Tibial nerve (tissue), 4 donors: ENCODE data around the gene ZKSCAN3. TPM values are rescaled to one million over a fixed set of nuclear protein-coding genes. Genes with fewer than 3 reads are reported as not detected.
"Not testable (repeated sequence)": the region's sequence is repeated elsewhere in the genome, so short reads cannot be mapped to it uniquely, and the experiment has no call there.

ENCODE experiments used
- DNase-seq, 2 donors: peaks; one replicate each; pipeline ENCODE4 v3.0.0-alpha.2; 2019; ENCODE audit warnings: low spot score in 2 of 2
- H3K27ac ChIP-seq, 4 donors: fragments of 200-600 bp; sonication (generic) in 3 of 4; one replicate each; pipeline ENCODE4 v1.5.1; 2017 to 2019; ENCODE audit warnings: mild to moderate bottlenecking in 1 of 4
- H3K27me3 ChIP-seq, 2 donors: fragments of 200-600 bp; sonication (generic) in 1 of 2; one replicate each; pipeline versions ENCODE4 v1.5.1 to v1.6.0; 2017 to 2019
- H3K36me3 ChIP-seq, 3 donors: fragments of 200-600 bp; sonication (generic); one replicate each; pipeline ENCODE4 v1.5.1; 2018 to 2019
- H3K4me1 ChIP-seq, 4 donors: fragments of 200-600 bp; sonication (generic) in 3 of 4; one replicate each; pipeline ENCODE4 v1.5.1; 2017 to 2019
- H3K4me3 ChIP-seq, 4 donors: fragments of 200-600 bp; sonication (generic) in 3 of 4; one replicate each; pipeline ENCODE4 v1.5.1; 2017 to 2019; ENCODE audit warnings: mild to moderate bottlenecking in 1 of 4, moderate library complexity in 1 of 4
- H3K9me3 ChIP-seq, 4 donors: fragments of 200-600 bp; sonication (generic) in 3 of 4; one replicate each; pipeline ENCODE4 v1.5.1; 2017 to 2019
- CTCF ChIP-seq, 5 experiments: fragments of 200-600 bp in 3 of 5; fragments of 450-650 bp in 2 of 5; sonication (generic) in 3 of 5; IDR thresholded peaks; one replicate each; pipeline ENCODE4 v1.5.1; 2016 to 2019; ENCODE audit warnings: antibody characterized with exemption in 5 of 5, mild to moderate bottlenecking in 3 of 5, moderate library complexity in 2 of 5
- EP300 ChIP-seq, 2 donors: sonication (generic); formaldehyde crosslinking; IDR thresholded peaks; one replicate each; pipeline ENCODE4 v1.6.1; 2017; ENCODE audit warnings: antibody characterized with exemption in 2 of 2, mild to moderate bottlenecking in 1 of 2
- POLR2A ChIP-seq, 2 donors: fragments of 450-650 bp; IDR thresholded peaks; one replicate each; pipeline ENCODE4 v1.6.1; 2017; ENCODE audit warnings: antibody characterized with exemption in 2 of 2, mild to moderate bottlenecking in 2 of 2, moderate library complexity in 2 of 2
- WGBS, 2 donors: methylation state at CpG; one replicate each; pipeline ENCODE4 v1.1.5; 2018; 5-methylcytosine and 5-hydroxymethylcytosine counted together
- total RNA-seq, 4 donors: library from RNA; depleted of rRNA; stranded (reverse); fragments of >200 nt; gene quantifications; one replicate each; pipeline ENCODE4 v1.1.0, GENCODE V29; 2016

The ZKSCAN3 gene
- total RNA-seq, 4 donors from 2014 or later: 4.5 to 15.1 (median 7.1) TPM

GRCh38 chr6:28401172-28401571, 51.4 kb downstream of the ZKSCAN3 start:
- Histone ChIP-seq H3K4me3 (no peak overlapping the region), H3K27me3 (peaks cover 0 to 3% of the 10 kb centered on the region in 2 donors), H3K4me1 (peaks cover 0 to 30% (median 6%) of the 10 kb centered on the region in 4 donors), H3K36me3 (peaks cover 0 to 18% (median 0%) of the 10 kb centered on the region in 3 donors), H3K9me3 (no peaks in the 10 kb centered on the region), H3K27ac (no peak overlapping the region)
- TF ChIP-seq EP300 (IDR thresholded peaks at IDR 0.05): no peak
- no peak for TF ChIP-seq POLR2A (IDR thresholded peaks at IDR 0.05)
- no peak for TF ChIP-seq CTCF (IDR thresholded peaks at IDR 0.05)
- no peak for DNase-seq
- 54 to 70% methylated on average over 1 of the region's 1 CpG for WGBS, 2 donors

DNA sequence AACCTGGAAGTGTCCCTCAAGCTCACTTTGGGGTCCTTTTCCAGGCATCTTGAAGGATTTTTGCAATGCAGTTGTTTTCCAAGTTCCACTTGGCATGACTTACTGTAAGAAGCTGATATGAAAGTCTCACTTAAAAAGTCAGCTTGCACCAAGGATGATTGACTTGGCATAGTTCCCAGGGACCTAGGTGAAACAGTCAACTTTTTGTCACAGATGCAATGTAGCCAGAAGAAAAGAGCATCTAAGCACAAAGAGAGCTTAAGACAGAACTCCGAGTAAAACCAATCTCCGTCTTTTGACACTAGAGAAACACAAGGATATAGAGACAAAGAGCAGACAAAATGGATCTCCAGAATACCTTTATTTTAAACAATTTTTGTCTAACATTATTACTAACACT, 52.5 kb downstream of the ZKSCAN3 start:
- H3K27me3 ChIP-seq: peaks cover 0 to 3% of the 10 kb centered on the region in 2 donors
- H3K9me3 ChIP-seq: no peaks in the 10 kb centered on the region
- H3K27ac ChIP-seq: no peak overlapping the region
- H3K4me1 ChIP-seq: peaks cover 0 to 21% (median 6%) of the 10 kb centered on the region in 4 donors
- TF ChIP-seq POLR2A (IDR thresholded peaks at IDR 0.05) (no peak), EP300 (IDR thresholded peaks at IDR 0.05) (no peak), CTCF (IDR thresholded peaks at IDR 0.05) (no peak)
- H3K4me3 ChIP-seq: no peak overlapping the region
- DNase-seq: no peak
- 35 to 69% methylated on average over 2 of the region's 2 CpGs for WGBS, 2 donors
- peaks cover 0 to 9% (median 0%) of the 10 kb centered on the region in 3 donors for H3K36me3 ChIP-seq

DNA sequence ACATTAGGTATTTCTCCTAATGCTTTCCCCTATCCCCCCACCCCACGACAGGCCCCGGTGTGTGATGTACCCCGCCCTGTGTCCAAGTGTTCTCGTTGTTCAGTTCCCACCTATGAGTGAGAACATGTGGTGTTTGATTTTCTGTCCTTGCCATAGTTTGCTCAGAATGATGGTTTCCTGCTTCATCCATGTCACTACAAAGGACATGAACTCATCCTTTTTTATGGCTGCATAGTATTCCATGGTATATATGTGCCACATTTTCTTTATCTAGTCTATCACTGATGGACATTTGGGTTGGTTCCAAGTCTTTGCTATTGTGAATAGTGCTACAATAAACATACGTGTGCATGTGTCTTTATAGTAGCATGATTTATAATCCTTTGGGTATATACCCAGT, 54.2 kb downstream of the ZKSCAN3 start:
- H3K4me3 ChIP-seq, H3K27ac ChIP-seq, H3K4me1 ChIP-seq, DNase-seq, H3K36me3 ChIP-seq, H3K9me3 ChIP-seq, H3K27me3 ChIP-seq: not testable (repeated sequence)
- 90 to 95% methylated on average over 5 of the region's 5 CpGs for WGBS, 2 donors

- peaks cover 0 to 7% (median 0%) of the 10 kb centered on the region in 4 donors for H3K9me3 ChIP-seq
- DNase-seq: no peak
- H3K36me3 ChIP-seq: no peaks in the 10 kb centered on the region
- no peak for TF ChIP-seq POLR2A (IDR thresholded peaks at IDR 0.05)
- TF ChIP-seq CTCF (IDR thresholded peaks at IDR 0.05): no peak
- no peak for TF ChIP-seq EP300 (IDR thresholded peaks at IDR 0.05)
- H3K27ac ChIP-seq: no peak overlapping the region
- H3K27me3 ChIP-seq: no peaks in the 10 kb centered on the region
- WGBS, 2 donors: 61 to 64% methylated on average over 2 of the region's 2 CpGs
- no peak overlapping the region for H3K4me3 ChIP-seq
- H3K4me1 ChIP-seq: no peaks in the 10 kb centered on the region
Measured at GRCh38 chr6:28407401-28407800, 57.7 kb downstream of the ZKSCAN3 start.

GRCh38 chr6:28408076-28408802, 58.5 kb downstream of the ZKSCAN3 start:
- 75 to 89% methylated on average over 5 of the region's 5 CpGs for WGBS, 2 donors
- H3K36me3 ChIP-seq: no peaks in the 10 kb centered on the region
- TF ChIP-seq POLR2A (IDR thresholded peaks at IDR 0.05): no peak
- TF ChIP-seq CTCF (IDR thresholded peaks at IDR 0.05): no peak
- no peak for TF ChIP-seq EP300 (IDR thresholded peaks at IDR 0.05)
- no peak overlapping the region for H3K27ac ChIP-seq
- no peaks in the 10 kb centered on the region for H3K4me1 ChIP-seq
- no peak for DNase-seq
- H3K27me3 ChIP-seq: no peaks in the 10 kb centered on the region
- H3K4me3 ChIP-seq: no peak overlapping the region
- H3K9me3 ChIP-seq: peaks cover 0 to 7% (median 0%) of the 10 kb centered on the region in 4 donors
